NT2/D1 (cell line): ENCODE data around the gene LIPG.
"Not testable (repeated sequence)": the region's sequence is repeated elsewhere in the genome, so short reads cannot be mapped to it uniquely, and the experiment has no call there.

Source experiments
- DNase-seq: peaks from one replicate; pipeline ENCODE4 v3.0.0-alpha.2; 2011; ENCODE audit warnings: low read depth, low spot score
- H3K27me3 ChIP-seq: 2 replicates; pipeline ENCODE4 v1.6.0; 2011; ENCODE audit warnings: mild to moderate bottlenecking; ENCODE audit not compliant: insufficient read length, insufficient read depth
- H3K36me3 ChIP-seq: 2 replicates; pipeline ENCODE4 v1.6.1; 2011; ENCODE audit warnings: mild to moderate bottlenecking, low read length, mixed read lengths; ENCODE audit not compliant: insufficient read depth, insufficient read length
- H3K4me1 ChIP-seq: 2 replicates; pipeline ENCODE4 v1.5.1; 2011; ENCODE audit not compliant: insufficient read depth, insufficient read length
- H3K4me3 ChIP-seq: 2 replicates; pipeline ENCODE4 v1.5.1; 2011; ENCODE audit warnings: low read depth; ENCODE audit not compliant: insufficient read length
- H3K9ac ChIP-seq: 2 replicates; pipeline ENCODE4 v1.6.0; 2011; ENCODE audit warnings: low read depth; ENCODE audit not compliant: insufficient read length
- H3K9me3 ChIP-seq: 2 replicates; pipeline ENCODE4 v1.5.1; 2011; ENCODE audit warnings: mild to moderate bottlenecking, low read length; ENCODE audit not compliant: insufficient read depth
- SUZ12 ChIP-seq: IDR thresholded peaks from 2 replicates; pipeline ENCODE4 v1.6.1; 2011; ENCODE audit not compliant: insufficient read length, insufficient read depth; ENCODE audit errors: extremely low read depth
- YY1 ChIP-seq: IDR thresholded peaks from 2 replicates; pipeline ENCODE4 v1.6.1; 2011; ENCODE audit not compliant: insufficient read length, insufficient read depth
- ZNF274 ChIP-seq: IDR thresholded peaks from 2 replicates; pipeline ENCODE4 v1.6.1; 2011; ENCODE audit warnings: mild to moderate bottlenecking, low read depth, low read length

Gene LIPG

GRCh38 chr18:49561289-49562193, at the start of gene LIPG:
TSS of gene LIPG (plus strand) at chr18:49562057. CDS start at chr18:49562309, 252 bp downstream.
- no peak for DNase-seq

GRCh38 chr18:49512876-49513275, 49.0 kb upstream of the LIPG start:
- not testable (repeated sequence) for H3K4me1 ChIP-seq, H3K9me3 ChIP-seq, H3K9ac ChIP-seq, H3K27me3 ChIP-seq, H3K36me3 ChIP-seq, DNase-seq, H3K4me3 ChIP-seq

More at GRCh38 chr18:49561289-49562193, at the start of gene LIPG:
- TF ChIP-seq YY1 (no peak), ZNF274 (no peak), SUZ12 (peak; percentile 13)
- H3K4me3 ChIP-seq = peak within 1 kb of the TSS; percentile 72
- peaks cover 7% of the 10 kb centered on the region; the same call in 1 of the 2 replicates for H3K9me3 ChIP-seq
- peaks cover 40% of the 10 kb centered on the region for H3K27me3 ChIP-seq
- H3K36me3 ChIP-seq = peaks cover 5% of the 10 kb centered on the region
- peak within 1 kb of the TSS; percentile 87 for H3K9ac ChIP-seq
- no peaks in the 10 kb centered on the region for H3K4me1 ChIP-seq

DNA sequence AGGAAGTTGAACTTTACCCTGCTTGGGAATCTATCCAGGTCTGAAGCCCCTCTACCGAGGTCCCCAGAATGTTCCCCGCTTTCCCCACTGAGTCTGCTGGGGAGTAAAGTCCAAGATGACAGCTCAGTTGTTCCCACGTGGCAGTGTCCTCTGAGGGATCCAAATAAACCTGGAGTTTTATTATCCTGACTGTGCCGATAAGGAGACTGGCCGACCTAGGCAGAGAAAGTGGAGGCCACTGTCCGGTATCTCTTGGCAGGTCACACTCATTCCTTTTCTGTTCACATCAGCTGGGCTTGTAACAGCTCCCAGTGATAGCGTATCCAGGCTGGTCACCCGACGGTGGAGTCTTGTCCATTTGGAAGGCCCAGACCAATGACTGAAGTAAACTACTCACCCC, 47.3 kb upstream of the LIPG start:
- no peaks in the 10 kb centered on the region for H3K36me3 ChIP-seq
- DNase-seq = no peak
- no peak overlapping the region for H3K4me3 ChIP-seq
- TF ChIP-seq SUZ12 (no peak), ZNF274 (no peak), YY1 (no peak)
- no peaks in the 10 kb centered on the region for H3K9me3 ChIP-seq
- H3K4me1 ChIP-seq = peaks cover 8% of the 10 kb centered on the region
- no peaks in the 10 kb centered on the region for H3K27me3 ChIP-seq
- no peak overlapping the region for H3K9ac ChIP-seq

DNA sequence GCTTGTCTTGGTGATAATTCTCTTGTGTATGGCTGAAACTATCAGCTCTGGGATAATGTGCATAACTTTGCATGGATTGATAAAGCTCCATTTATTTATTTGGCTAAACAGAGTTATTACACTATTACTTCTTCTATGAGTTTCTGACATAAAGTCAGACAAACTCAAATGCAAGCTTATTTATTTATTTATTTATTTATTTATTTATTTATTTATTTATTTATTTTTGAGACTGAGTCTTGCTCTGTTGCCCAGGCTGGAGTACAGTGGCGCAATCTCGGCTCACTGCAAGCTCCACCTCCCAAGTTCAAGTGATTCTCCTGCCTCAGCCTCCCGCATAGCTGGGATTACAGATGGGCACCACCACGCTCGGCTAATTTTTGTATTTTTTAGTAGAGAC, 46.9 kb upstream of the LIPG start:
- H3K36me3 ChIP-seq, DNase-seq, H3K27me3 ChIP-seq, H3K9ac ChIP-seq, H3K4me3 ChIP-seq, H3K4me1 ChIP-seq, H3K9me3 ChIP-seq: not testable (repeated sequence)

DNA sequence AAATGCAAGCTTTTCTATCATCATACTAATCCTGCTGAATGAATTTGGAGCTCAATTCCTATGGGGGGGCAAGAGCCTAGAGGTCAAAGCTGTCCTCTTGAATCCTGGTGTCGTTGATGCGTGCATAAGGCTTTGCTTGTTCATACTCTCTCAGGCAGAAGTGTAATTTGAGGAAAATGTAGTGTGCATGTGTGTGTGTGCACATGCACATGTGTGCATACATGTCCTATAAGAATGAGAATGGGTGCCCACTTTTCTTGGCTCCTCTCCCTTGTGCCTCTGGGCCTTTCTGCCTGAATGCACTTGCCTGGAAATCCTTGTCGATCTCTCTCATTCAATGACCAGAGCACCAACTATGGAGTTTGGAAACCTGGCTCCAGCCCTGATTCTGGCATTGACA, 46.3 kb upstream of the LIPG start:
- Histone ChIP-seq H3K9me3 (no peaks in the 10 kb centered on the region), H3K36me3 (no peaks in the 10 kb centered on the region), H3K9ac (no peak overlapping the region), H3K4me1 (peaks cover 10% of the 10 kb centered on the region), H3K4me3 (no peak overlapping the region), H3K27me3 (no peaks in the 10 kb centered on the region)
- DNase-seq = no peak
- TF ChIP-seq SUZ12 (no peak), ZNF274 (no peak), YY1 (no peak)

GRCh38 chr18:49517483-49517882, 44.4 kb upstream of the LIPG start:
- no peak overlapping the region for H3K4me3 ChIP-seq
- H3K27me3 ChIP-seq = no peaks in the 10 kb centered on the region
- DNase-seq = no peak
- no peaks in the 10 kb centered on the region for H3K9me3 ChIP-seq
- no peaks in the 10 kb centered on the region for H3K36me3 ChIP-seq
- peaks cover 10% of the 10 kb centered on the region for H3K4me1 ChIP-seq
- no peak overlapping the region for H3K9ac ChIP-seq
- TF ChIP-seq YY1 (no peak), SUZ12 (no peak), ZNF274 (no peak)

- Histone ChIP-seq H3K36me3 (no peaks in the 10 kb centered on the region), H3K4me3 (no peak overlapping the region), H3K9me3 (no peaks in the 10 kb centered on the region), H3K27me3 (no peaks in the 10 kb centered on the region), H3K9ac (no peak overlapping the region), H3K4me1 (peaks cover 10% of the 10 kb centered on the region)
- no peak for DNase-seq
- TF ChIP-seq SUZ12 (no peak), ZNF274 (no peak), YY1 (no peak)
Observed at GRCh38 chr18:49519101-49519971, 42.5 kb upstream of the LIPG start.
